T-helper 2 cell (primary cell): ENCODE data around the gene TMPRSS3.
A peak's percentile ranks its signal among the peaks of the same experiment; 100 is the strongest.

ENCODE experiments used
- DNase-seq, 5 experiments: peaks; one replicate each; pipeline versions ENCODE4 v3.0.0 to v3.0.0-alpha.2; 2012 to 2022

Gene TMPRSS3

GRCh38 chr21:42370894-42371654 is 24.8 kb downstream of the TMPRSS3 start:
- DNase-seq = no peak

- no peak for DNase-seq
Measured at GRCh38 chr21:42369821-42370220, 26.0 kb downstream of the TMPRSS3 start.

DNA sequence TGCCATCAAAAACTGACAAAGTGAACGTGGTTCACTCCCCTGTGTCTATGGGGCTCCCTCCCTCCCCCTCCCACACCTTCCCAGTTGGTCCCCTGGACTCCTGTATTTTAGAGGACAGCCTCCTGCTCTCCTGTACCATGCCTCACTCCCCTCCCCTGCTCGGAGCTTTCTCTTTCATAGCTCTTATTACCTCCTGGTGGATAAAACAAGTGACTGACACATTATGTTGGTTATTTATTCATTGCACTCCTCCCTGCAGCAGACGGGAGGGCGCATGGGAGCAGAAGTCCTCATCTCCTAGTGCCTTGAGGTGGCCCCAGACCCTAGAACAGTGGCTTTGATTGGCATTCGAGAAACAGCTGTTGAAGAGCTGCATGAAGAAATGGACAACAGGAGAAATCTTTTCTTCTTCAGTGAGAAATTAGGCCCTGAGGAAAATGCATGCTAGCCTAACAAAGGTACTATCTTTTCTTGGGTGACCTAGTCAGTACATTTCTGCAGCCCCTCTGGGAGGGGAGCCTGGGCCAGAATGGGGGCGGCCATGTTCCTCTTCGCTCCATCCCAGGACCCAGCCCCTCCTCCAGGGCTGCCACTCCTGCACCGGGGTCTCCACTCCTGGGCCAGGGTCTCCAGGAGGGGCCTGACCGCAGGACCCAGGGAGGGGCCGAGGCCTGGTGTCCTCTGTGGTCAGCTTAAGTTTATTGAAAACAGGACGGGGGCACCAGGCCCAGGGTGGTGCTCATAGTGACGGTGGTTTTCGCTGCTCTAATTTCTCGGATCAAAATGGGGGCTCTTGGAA is 28.3 kb downstream of the TMPRSS3 start:
- DNase-seq = no peak

DNA sequence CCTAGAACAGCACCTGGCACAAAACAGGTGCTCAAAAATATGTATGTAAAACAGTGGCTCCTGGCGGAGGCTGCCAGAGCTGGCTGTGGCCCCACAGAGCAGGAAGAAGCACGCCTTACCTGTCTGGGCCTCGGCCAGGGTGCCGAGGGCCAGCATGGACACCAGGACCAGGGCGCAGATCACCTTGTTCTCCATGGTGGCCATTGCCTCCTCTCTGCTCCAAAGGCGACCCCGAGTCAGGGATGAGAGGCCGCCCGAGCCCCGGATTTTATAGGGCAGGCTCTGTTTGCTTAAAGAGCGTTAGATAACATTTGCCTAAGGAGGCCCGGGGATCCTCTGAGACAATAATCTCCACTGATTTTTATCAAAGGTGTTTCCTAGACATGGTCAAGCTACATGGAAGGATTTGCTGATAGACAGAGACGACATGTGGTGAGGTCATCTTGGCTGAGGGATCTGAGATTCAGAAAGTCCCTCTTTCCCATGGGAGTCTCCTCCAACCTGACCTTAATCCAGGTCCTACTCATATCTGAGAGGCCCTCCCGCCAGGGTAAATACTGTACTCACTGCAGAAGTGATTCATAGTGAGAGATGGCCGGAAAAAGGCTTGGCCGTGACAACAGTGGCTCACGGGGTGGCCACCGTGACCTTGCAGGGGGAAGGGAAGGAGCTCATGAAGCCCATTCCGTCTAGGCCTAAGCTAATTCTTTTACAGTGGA is 29.4 kb downstream of the TMPRSS3 start, which contains the start of gene TFF1:
TSS of gene TFF1 (minus strand) at position 244 of the 719 bp plus-strand sequence. CDS start at position 204, 40 bp downstream.
- DNase-seq = no peak

DNA sequence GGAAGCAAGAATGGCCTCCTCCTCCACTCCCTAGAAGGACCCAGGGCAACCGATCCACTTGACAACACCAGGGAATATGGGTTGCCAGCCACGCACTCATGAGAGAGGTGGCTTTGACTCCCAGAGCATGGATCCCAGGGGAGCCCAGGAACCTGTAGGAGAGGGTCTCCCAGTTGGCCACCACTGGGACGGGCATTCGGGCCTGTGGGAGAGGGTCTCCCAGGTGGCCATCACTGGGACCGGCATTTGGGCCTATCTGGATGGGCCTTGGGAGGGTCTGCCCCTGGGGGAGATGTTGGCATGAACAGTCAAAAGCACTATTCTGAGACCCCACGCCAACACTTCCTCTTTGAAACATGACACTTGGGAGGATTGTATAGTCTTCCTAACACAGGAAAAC is 30.1 kb downstream of the TMPRSS3 start:
- DNase-seq = no peak

GRCh38 chr21:42364304-42364865 is 31.5 kb downstream of the TMPRSS3 start:
- DNase-seq = no peak

GRCh38 chr21:42363312-42363711 is 32.5 kb downstream of the TMPRSS3 start:
- DNase-seq = no peak

- DNase-seq = no peak
Measured at GRCh38 chr21:42362700-42363099, 33.2 kb downstream of the TMPRSS3 start.

- no peak for DNase-seq
Measured at GRCh38 chr21:42362198-42362597, 33.7 kb downstream of the TMPRSS3 start.

GRCh38 chr21:42361286-42361685 is 34.6 kb downstream of the TMPRSS3 start:
- no peak for DNase-seq

- peak in 1 of 5 experiments; percentile 44 for DNase-seq
Measured at GRCh38 chr21:42360317-42360716, 35.5 kb downstream of the TMPRSS3 start.

- no peak for DNase-seq
Measured at GRCh38 chr21:42358937-42359336, 36.9 kb downstream of the TMPRSS3 start.

DNA sequence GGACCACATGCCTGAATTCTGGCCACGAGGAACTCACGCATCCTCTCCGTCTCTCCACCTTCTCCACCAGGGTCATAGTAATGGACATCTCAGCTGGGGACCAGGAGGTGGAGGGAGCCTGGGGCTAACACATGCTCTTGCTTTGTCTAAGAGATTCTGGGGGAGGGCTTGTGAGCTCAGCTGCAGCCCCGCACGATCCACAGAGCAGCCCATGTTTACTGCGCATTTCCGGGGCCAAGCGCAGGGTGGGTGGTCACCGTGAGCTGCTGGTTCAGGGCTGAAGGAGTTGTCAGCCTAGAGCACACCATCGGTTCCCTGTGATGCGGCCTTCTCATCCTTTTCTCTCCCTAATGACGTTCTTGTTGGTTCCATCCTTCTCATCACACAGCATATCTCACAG is 37.6 kb downstream of the TMPRSS3 start:
- no peak for DNase-seq

GRCh38 chr21:42357307-42357706 is 38.5 kb downstream of the TMPRSS3 start:
- no peak for DNase-seq

DNA sequence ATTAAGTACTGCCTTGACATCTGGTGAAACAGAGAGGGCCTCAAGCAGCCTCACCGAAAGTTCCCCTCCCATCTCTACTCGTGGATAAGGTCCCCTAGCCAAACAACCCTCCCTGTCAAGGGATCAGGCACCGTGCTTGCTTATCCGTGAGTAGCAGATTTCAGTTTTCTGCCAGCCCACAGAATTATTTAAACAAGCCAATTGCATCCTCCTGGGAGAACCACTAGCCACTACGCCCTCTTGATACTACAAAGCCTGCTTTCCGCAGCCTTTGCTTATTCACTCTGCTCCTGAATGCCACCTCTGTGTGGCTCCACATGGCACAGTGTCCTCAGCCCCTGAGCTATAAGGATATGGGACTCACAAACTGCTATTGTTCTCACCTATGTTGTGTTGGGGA is 39.2 kb downstream of the TMPRSS3 start:
- DNase-seq = no peak

GRCh38 chr21:42356046-42356445 is 39.8 kb downstream of the TMPRSS3 start:
- DNase-seq = no peak

DNA sequence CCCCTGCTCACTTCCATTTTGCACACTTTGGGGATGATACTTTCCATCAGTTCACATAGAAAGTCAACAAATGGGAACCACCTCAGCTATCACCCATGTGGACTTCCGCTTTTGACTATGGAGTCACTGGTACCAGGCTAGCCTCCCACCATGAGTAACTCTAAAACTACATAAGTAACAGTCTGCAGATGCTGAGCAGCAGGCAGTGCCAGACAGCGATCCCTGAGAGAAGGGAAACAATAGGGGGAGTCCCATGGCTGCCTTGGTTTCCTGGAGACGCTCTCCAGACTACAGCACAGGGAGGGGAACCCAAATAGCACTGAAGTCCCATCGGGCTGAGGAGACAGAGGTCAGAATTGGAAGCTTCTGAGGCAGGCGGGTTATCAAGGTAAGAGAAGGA is 42.2 kb downstream of the TMPRSS3 start:
- DNase-seq = no peak

DNA sequence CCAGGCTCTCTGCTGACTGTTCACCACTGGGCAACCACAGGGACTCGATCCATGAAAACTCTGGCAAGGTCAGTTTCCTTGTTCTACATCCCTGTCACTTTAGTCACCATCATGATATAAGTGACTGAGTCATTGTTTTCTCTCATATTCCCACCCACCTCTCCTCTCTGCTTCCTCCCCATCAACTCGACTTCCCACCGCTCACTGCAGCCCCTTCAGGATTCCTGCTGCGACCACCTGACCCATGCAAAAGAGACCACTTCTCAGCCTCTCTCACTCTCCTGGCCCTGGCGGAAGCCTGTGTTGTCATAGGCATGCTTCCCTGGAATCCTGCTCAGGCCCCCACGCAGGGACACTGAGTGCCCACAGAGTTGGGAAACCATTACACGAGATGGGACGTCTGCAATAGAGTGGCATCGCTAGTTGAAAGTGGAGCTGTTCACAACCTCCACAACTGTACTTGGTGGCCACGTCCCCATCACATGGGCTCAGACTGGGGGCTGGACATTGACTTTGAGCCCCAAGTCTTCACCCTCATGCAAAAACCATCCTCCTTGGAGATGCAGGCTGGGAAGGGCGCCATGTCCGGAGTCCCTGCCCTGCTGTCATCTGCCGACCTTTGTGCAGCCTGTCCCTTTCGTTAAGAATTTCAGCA is 43.3 kb downstream of the TMPRSS3 start:
- DNase-seq = no peak

GRCh38 chr21:42351626-42352440 is 44.0 kb downstream of the TMPRSS3 start:
- DNase-seq = no peak

DNA sequence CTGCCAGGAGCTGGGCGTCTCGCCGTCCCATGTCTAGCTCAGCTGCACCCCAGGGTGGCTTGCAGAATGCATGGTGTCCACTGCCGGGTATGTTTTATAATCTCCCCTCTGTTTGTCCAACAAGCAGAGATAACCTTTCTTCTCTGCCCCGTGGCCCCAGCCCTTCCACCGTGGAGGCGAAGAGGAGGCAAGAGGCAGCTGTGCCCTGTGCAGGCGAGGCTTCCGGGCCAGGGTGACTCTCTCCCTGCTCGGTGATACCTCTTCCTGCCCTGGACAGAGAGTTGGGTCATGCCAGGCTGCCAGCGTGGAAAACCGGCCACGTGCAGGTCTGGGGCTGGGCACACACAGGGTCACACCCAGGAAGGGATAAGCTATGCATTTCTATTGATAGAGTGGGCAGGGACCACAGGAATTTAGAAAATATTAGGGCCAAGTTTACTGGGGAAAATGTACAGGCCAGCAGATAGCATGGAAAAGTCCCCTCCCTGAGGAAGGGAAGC is 44.9 kb downstream of the TMPRSS3 start, which contains the start of gene TFF2:
TSS of gene TFF2 (minus strand) at position 68 of the 500 bp plus-strand sequence. CDS start at position 31, 37 bp downstream.
- DNase-seq = no peak

- DNase-seq = no peak
Measured at GRCh38 chr21:42350318-42350910, 45.4 kb downstream of the TMPRSS3 start.
